Measurements from ENCODE around the gene CRNKL1.

GRCh38 chr20:19986419-19986818, 65.8 kb downstream of the CRNKL1 start:
- TF ChIP-seq GATA3 (IDR thresholded peaks at IDR 0.05; ENCODE audit: low read depth, low read length) = no peak
- TF ChIP-seq GATA2 (IDR thresholded peaks at IDR 0.05; ENCODE audit: low read depth, low read length) = no peak
